Body of pancreas (tissue), 4 donors: ENCODE results near the gene BACH1.
"Not testable (repeated sequence)": the region's sequence is repeated elsewhere in the genome, so short reads cannot be mapped to it uniquely, and the experiment has no call there.

Experiments used
- CTCF ChIP-seq, 7 experiments: fragments of 450-650 bp in 4 of 7; fragments of 200-600 bp in 3 of 7; sonication (generic) in 3 of 7; IDR thresholded peaks; one replicate each; pipeline ENCODE4 v1.5.1; 2016 to 2019; ENCODE audit warnings: antibody characterized with exemption in 7 of 7
- POLR2A ChIP-seq, 3 donors: fragments of 450-650 bp; IDR thresholded peaks; one replicate each; pipeline ENCODE4 v1.6.1; 2016; ENCODE audit warnings: antibody characterized with exemption in 3 of 3, mild to moderate bottlenecking in 2 of 3

- TF ChIP-seq CTCF, POLR2A (IDR thresholded peaks at IDR 0.05): not testable (repeated sequence)
Measured at GRCh38 chr21:29281801-29282200, 16.9 kb upstream of the BACH1 start.
